ENCODE measurements around the gene SPOCK2. TPM values are rescaled to one million over a fixed set of nuclear protein-coding genes. Genes with fewer than 3 reads are reported as not detected.

The SPOCK2 gene
- total and polyA plus RNA-seq, 2 donors (not counting 1 experiment from before 2014, with no cell fraction given): 39.1 to 139 TPM

DNA sequence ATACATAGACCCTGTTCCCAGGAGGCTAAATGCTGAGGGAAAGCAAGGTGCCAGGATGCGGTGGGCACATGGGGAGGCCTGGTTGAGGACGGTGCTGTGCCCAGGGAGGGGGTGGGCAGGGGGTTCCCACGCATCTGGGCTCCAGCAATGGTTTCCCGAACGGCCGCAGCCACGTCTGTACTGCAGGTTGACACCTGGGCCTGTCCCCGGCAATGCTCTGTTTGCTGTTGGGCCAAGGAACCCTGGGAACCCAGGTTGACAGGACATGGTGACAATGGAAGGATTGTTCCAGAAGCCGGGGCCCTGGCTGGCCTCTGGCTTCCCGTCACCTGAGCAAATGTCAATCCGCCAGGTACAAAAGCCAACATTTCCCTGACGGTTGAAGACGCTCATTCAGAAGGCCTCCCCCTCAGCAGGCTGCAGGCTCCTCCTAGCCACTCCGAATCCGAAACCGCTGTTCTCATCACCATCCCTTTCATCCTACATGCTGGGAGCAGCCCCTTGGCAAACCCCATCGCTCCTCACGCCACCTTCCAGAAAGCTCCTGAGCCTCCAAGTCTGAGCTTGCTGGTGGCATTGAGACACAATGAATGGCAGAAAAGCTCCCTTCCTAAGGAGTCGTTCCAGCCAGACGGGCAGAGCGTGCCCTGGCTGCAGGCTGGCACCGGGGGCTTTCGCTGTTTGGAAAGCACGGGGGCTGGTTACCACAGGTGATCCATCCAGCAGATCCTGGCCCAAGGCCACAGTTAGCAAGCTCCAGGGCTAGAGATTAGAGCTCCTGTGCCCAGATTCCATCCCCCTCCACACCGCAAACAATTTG, 31.2 kb downstream of the SPOCK2 start:
- Histone ChIP-seq H3K27ac (ENCODE audit: low read length in 2 of 2) (no peak overlapping the region), H4K20me1 (ENCODE audit: control insufficient read depth, insufficient read depth, low read length, poor library complexity, severe bottlenecking) (no peaks in the 10 kb centered on the region), H3K4me1 (ENCODE audit: control insufficient read depth in 2 of 2, insufficient read depth in 2 of 2, low read length in 2 of 2) (peaks cover 0 to 11% of the 10 kb centered on the region in 2 donors), H3K4me3 (ENCODE audit: control extremely low read depth in 1 of 5, extremely low read depth in 1 of 5, insufficient read depth in 1 of 5, low read depth in 2 of 5, low read length in 4 of 5) (no peak overlapping the region), H3K9me3 (ENCODE audit: control extremely low read depth in 1 of 3, control insufficient read depth in 2 of 3, insufficient read depth in 1 of 3, low read length in 2 of 3) (no peaks in the 10 kb centered on the region), H3K4me2 (replicated peaks; ENCODE audit: low read depth, low read length, poor library complexity, severe bottlenecking) (no peak overlapping the region), H3K36me3 (replicated peaks in 1 of 2; ENCODE audit: control extremely low read depth in 1 of 2, control insufficient read depth in 1 of 2, extremely low read depth in 1 of 2, insufficient read depth in 2 of 2, low read length in 1 of 2) (peaks cover 0 to 2% of the 10 kb centered on the region in 2 experiments), H3K79me2 (ENCODE audit: control insufficient read depth, insufficient read depth, low read length) (no peaks in the 10 kb centered on the region), H2AFZ (ENCODE audit: insufficient read depth, low read depth, low read length, poor library complexity, severe bottlenecking) (no peak overlapping the region), H3K9ac (ENCODE audit: low read length) (no peak overlapping the region), H3K27me3 (replicated peaks in 1 of 4; ENCODE audit: control extremely low read depth in 1 of 4, control insufficient read depth in 3 of 4, insufficient read depth in 4 of 4, low read length in 3 of 4) (no peaks in the 10 kb centered on the region)
- Mint-ChIP-seq H3K4me1 (peaks cover 11% of the 10 kb centered on the region), H3K4me3 (no peak overlapping the region), H3K9me3 (ENCODE audit: insufficient read depth) (no peaks in the 10 kb centered on the region), H3K27me3 (no peaks in the 10 kb centered on the region), H3K27ac (no peak overlapping the region)
- intact Hi-C loops (cut with micrococcal nuclease): no loop called here
- CTCF ChIA-PET: interaction anchor here (0.9 to 7.5 kb wide), 2 partner anchors 8 to 743 kb away, joined by 3 to 57 read pairs; no protein-coding TSS in a partner anchor
- ATAC-seq (ENCODE audit: low read depth) (no peak), DNase-seq (no peak)
- POLR2A ChIA-PET: no interaction called here
- WGBS (ENCODE audit: insufficient coverage): 93% methylated on average over 25 of the region's 25 CpGs
- TF ChIP-seq EZH2 (IDR thresholded peaks at IDR 0.05; ENCODE audit: borderline replicate concordance, insufficient read depth, low read depth, low read length, poor library complexity, severe bottlenecking): no peak
- TF ChIP-seq, protein P1, sequence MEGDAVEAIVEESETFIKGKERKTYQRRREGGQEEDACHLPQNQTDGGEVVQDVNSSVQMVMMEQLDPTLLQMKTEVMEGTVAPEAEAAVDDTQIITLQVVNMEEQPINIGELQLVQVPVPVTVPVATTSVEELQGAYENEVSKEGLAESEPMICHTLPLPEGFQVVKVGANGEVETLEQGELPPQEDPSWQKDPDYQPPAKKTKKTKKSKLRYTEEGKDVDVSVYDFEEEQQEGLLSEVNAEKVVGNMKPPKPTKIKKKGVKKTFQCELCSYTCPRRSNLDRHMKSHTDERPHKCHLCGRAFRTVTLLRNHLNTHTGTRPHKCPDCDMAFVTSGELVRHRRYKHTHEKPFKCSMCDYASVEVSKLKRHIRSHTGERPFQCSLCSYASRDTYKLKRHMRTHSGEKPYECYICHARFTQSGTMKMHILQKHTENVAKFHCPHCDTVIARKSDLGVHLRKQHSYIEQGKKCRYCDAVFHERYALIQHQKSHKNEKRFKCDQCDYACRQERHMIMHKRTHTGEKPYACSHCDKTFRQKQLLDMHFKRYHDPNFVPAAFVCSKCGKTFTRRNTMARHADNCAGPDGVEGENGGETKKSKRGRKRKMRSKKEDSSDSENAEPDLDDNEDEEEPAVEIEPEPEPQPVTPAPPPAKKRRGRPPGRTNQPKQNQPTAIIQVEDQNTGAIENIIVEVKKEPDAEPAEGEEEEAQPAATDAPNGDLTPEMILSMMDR (IDR thresholded peaks at IDR 0.05): no peak

DNA sequence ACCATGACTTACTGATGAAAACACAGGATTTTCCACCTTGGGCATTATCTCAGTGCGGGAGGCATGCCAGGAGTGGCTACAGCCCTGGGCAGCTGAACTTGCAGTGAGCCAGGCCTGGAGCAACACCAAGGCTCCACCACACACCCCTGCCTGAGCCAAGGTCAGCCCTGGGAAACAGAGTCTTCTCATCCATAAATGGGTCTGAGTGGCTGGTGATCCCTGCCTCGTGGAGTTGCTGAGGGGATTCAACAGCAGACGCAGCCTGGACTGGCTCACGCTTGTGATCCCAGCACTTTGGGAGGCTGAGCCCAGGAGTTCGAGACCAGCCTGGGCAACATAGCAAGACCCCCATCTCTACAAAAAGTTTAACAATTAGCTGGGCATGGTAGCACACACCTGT, 32.2 kb downstream of the SPOCK2 start:
- Histone ChIP-seq H3K27me3 (replicated peaks in 1 of 4; ENCODE audit: control extremely low read depth in 1 of 4, control insufficient read depth in 3 of 4, insufficient read depth in 4 of 4, low read length in 3 of 4) (no peaks in the 10 kb centered on the region), H3K79me2 (ENCODE audit: control insufficient read depth, insufficient read depth, low read length) (no peaks in the 10 kb centered on the region), H3K4me1 (ENCODE audit: control insufficient read depth in 2 of 2, insufficient read depth in 2 of 2, low read length in 2 of 2) (peaks cover 0 to 11% of the 10 kb centered on the region in 2 donors), H3K4me2 (replicated peaks; ENCODE audit: low read depth, low read length, poor library complexity, severe bottlenecking) (no peak overlapping the region), H4K20me1 (ENCODE audit: control insufficient read depth, insufficient read depth, low read length, poor library complexity, severe bottlenecking) (no peaks in the 10 kb centered on the region), H3K9me3 (ENCODE audit: control extremely low read depth in 1 of 3, control insufficient read depth in 2 of 3, insufficient read depth in 1 of 3, low read length in 2 of 3) (no peaks in the 10 kb centered on the region), H3K4me3 (ENCODE audit: control extremely low read depth in 1 of 5, extremely low read depth in 1 of 5, insufficient read depth in 1 of 5, low read depth in 2 of 5, low read length in 4 of 5) (no peak overlapping the region), H3K9ac (ENCODE audit: low read length) (no peak overlapping the region), H3K36me3 (replicated peaks in 1 of 2; ENCODE audit: control extremely low read depth in 1 of 2, control insufficient read depth in 1 of 2, extremely low read depth in 1 of 2, insufficient read depth in 2 of 2, low read length in 1 of 2) (no peaks in the 10 kb centered on the region), H2AFZ (ENCODE audit: insufficient read depth, low read depth, low read length, poor library complexity, severe bottlenecking) (no peak overlapping the region), H3K27ac (ENCODE audit: low read length in 2 of 2) (no peak overlapping the region)
- ATAC-seq (ENCODE audit: low read depth) (no peak), DNase-seq (no peak)
- Mint-ChIP-seq H3K4me1 (peaks cover 11% of the 10 kb centered on the region), H3K27me3 (no peaks in the 10 kb centered on the region), H3K4me3 (no peak overlapping the region), H3K9me3 (ENCODE audit: insufficient read depth) (no peaks in the 10 kb centered on the region), H3K27ac (no peak overlapping the region)
- intact Hi-C loops (cut with micrococcal nuclease): no loop called here
- WGBS (ENCODE audit: insufficient coverage): 98% methylated on average over 4 of the region's 5 CpGs
- no peak for TF ChIP-seq EZH2 (IDR thresholded peaks at IDR 0.05; ENCODE audit: borderline replicate concordance, insufficient read depth, low read depth, low read length, poor library complexity, severe bottlenecking)
- TF ChIP-seq, protein P1 (IDR thresholded peaks at IDR 0.05): no peak
- ChIA-PET POLR2A (interaction anchor here (0.6 kb wide), 2 partner anchors 165 to 202 kb away, joined by 3 read pairs; no protein-coding TSS in a partner anchor), CTCF (interaction anchor here (7.5 kb wide), 1 partner anchor 7 kb away, joined by 57 read pairs; no protein-coding TSS in a partner anchor)

Measured in B cell (primary cell).